CD4-positive, alpha-beta T cell (primary cell): ENCODE data around the gene FNDC3B. TPM values are rescaled to one million over a fixed set of nuclear protein-coding genes. Genes with fewer than 3 reads are reported as not detected.

ENCODE experiments used
- ATAC-seq: fragments of 200-7000 bp; cut with Tn5 transposase; one replicate; pipeline ENCODE4 v1.10.0; 2022; ENCODE audit warnings: mild to moderate bottlenecking; ENCODE audit not compliant: poor library complexity
- CTCF ChIA-PET: fragments of 350-600 bp; sonication (Branson Sonifier 250); formaldehyde crosslinking; loops from one replicate; lab custom pipeline; 2021; ENCODE audit warnings: antibody characterized with exemption, inconsistent platforms; lab: Charles Lee
- POLR2A ChIA-PET: fragments of 350-600 bp; sonication (Branson Sonifier 250); formaldehyde crosslinking; loops from one replicate; lab custom pipeline; 2021; ENCODE audit warnings: antibody characterized with exemption, inconsistent platforms; lab: Charles Lee
- DNase-seq, 14 experiments: peaks; one replicate each; pipeline ENCODE4 v3.0.0-alpha.2; 2013 to 2020; ENCODE audit warnings: mixed read lengths in 2 of 14
- H3K27ac ChIP-seq, 2 donors: one replicate each; pipeline versions ENCODE4 v1.5.1 to v1.7.0; 2013; ENCODE audit warnings: low read length in 2 of 2, low read depth in 1 of 2, mild to moderate bottlenecking in 1 of 2
- H3K27me3 ChIP-seq, 2 experiments: 1 replicate in 1 of 2; 2 replicates in 1 of 2; pipeline versions ENCODE4 v1.6.1 to v1.7.0; 2013; ENCODE audit warnings: low read length in 2 of 2, control low read depth in 1 of 2, mild to moderate bottlenecking in 1 of 2, moderate library complexity in 1 of 2; ENCODE audit not compliant: insufficient read depth in 2 of 2, control insufficient read depth in 1 of 2
- H3K36me3 ChIP-seq: one replicate; pipeline ENCODE4 v1.6.1; 2013; ENCODE audit warnings: low read length, control low read depth; ENCODE audit not compliant: insufficient read depth
- H3K4me1 ChIP-seq: one replicate; pipeline ENCODE4 v1.6.1; 2013; ENCODE audit warnings: low read length, control low read depth; ENCODE audit not compliant: insufficient read depth
- H3K4me3 ChIP-seq: one replicate; pipeline ENCODE4 v1.5.1; 2013; ENCODE audit warnings: mild to moderate bottlenecking, low read length, moderate library complexity
- H3K9me3 ChIP-seq, 2 experiments: 1 replicate in 1 of 2; 2 replicates in 1 of 2; pipeline versions ENCODE4 v1.6.1 to v1.7.0; 2013; ENCODE audit warnings: low read length in 2 of 2, mild to moderate bottlenecking in 2 of 2, control low read depth in 1 of 2, moderate library complexity in 1 of 2; ENCODE audit not compliant: control insufficient read depth in 1 of 2, insufficient read depth in 1 of 2
- H3K27ac Mint-ChIP-seq: one replicate; pipeline ENCODE4 v1.8.0; 2020; ENCODE audit warnings: mixed read lengths
- H3K27me3 Mint-ChIP-seq: one replicate; pipeline ENCODE4 v1.8.0; 2021; ENCODE audit warnings: mixed read lengths
- H3K36me3 Mint-ChIP-seq: one replicate; pipeline ENCODE4 v1.8.0; 2021; ENCODE audit warnings: low read depth, mixed read lengths
- H3K4me1 Mint-ChIP-seq: one replicate; pipeline ENCODE4 v1.8.0; 2021; ENCODE audit warnings: low read depth, mixed read lengths
- H3K4me3 Mint-ChIP-seq: one replicate; pipeline ENCODE4 v1.8.0; 2020; ENCODE audit warnings: mild to moderate bottlenecking, mixed read lengths
- H3K9me3 Mint-ChIP-seq: one replicate; pipeline ENCODE4 v1.8.0; 2020; ENCODE audit warnings: mixed read lengths
- intact Hi-C, 2 experiments: fragments of 100-400 bp; cut with DNase I in 1 of 2; cut with micrococcal nuclease in 1 of 2; formaldehyde crosslinking; loops; one replicate each; pipeline versions ENCODE4 v1.15.1 to v1.9.0; 2023 to 2025; cut with DNase I, micrococcal nuclease
- total RNA-seq, 174 experiments: library from RNA in 2 of 174; stranded (reverse) in 2 of 174; gene quantifications; one replicate each; pipeline ENCODE4 v1.2.3 and lab custom pipeline; 2021 to 2026
- TF ChIP-seq, protein P1 (sequence below): fragments of 200-600 bp; IDR thresholded peaks from one replicate; pipeline ENCODE4 v1.8.0; 2022; ENCODE audit warnings: antibody characterized with exemption, mild to moderate bottlenecking

FNDC3B gene
- total RNA-seq, 2 experiments from 2014 or later: 26.1 to 28.7 TPM

DNA sequence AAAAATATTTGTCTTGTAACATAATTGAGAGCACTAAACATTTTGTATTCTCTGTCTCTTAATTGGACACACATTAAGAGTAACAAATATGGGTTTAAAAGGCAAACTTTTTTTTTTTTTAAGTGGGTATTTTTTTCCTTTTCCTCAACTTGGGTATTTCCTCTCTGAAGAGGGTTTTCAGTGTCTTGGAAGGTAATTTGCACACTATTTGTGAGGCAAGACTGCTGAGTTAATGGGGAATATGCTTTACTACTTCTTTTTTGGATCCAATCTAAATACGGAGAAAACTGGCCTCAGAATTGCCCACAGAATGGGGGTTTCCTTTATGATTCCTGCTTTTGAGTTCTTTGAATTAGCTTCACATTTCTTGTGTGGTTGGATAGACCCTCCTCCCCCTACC is 105.2 kb downstream of the FNDC3B start:
- Mint-ChIP-seq H3K36me3 (no peaks in the 10 kb centered on the region), H3K4me3 (no peak overlapping the region), H3K27ac (no peak overlapping the region), H3K9me3 (no peaks in the 10 kb centered on the region), H3K4me1 (peaks cover 40% of the 10 kb centered on the region), H3K27me3 (no peaks in the 10 kb centered on the region)
- CTCF ChIA-PET: interaction anchor here (1.1 kb wide), 1 partner anchor 10 kb away, joined by 4 read pairs; no protein-coding TSS in a partner anchor
- H3K27ac ChIP-seq: no peak overlapping the region
- H3K4me1 ChIP-seq: peaks cover 5% of the 10 kb centered on the region
- H3K4me3 ChIP-seq: no peak overlapping the region
- no peaks in the 10 kb centered on the region for H3K27me3 ChIP-seq
- no peak for ATAC-seq
- no peaks in the 10 kb centered on the region for H3K36me3 ChIP-seq
- H3K9me3 ChIP-seq: no peaks in the 10 kb centered on the region
- intact Hi-C loops: no loop called here
- POLR2A ChIA-PET: no interaction called here
- no peak for DNase-seq
- TF ChIP-seq, protein P1, sequence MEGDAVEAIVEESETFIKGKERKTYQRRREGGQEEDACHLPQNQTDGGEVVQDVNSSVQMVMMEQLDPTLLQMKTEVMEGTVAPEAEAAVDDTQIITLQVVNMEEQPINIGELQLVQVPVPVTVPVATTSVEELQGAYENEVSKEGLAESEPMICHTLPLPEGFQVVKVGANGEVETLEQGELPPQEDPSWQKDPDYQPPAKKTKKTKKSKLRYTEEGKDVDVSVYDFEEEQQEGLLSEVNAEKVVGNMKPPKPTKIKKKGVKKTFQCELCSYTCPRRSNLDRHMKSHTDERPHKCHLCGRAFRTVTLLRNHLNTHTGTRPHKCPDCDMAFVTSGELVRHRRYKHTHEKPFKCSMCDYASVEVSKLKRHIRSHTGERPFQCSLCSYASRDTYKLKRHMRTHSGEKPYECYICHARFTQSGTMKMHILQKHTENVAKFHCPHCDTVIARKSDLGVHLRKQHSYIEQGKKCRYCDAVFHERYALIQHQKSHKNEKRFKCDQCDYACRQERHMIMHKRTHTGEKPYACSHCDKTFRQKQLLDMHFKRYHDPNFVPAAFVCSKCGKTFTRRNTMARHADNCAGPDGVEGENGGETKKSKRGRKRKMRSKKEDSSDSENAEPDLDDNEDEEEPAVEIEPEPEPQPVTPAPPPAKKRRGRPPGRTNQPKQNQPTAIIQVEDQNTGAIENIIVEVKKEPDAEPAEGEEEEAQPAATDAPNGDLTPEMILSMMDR: no peak

DNA sequence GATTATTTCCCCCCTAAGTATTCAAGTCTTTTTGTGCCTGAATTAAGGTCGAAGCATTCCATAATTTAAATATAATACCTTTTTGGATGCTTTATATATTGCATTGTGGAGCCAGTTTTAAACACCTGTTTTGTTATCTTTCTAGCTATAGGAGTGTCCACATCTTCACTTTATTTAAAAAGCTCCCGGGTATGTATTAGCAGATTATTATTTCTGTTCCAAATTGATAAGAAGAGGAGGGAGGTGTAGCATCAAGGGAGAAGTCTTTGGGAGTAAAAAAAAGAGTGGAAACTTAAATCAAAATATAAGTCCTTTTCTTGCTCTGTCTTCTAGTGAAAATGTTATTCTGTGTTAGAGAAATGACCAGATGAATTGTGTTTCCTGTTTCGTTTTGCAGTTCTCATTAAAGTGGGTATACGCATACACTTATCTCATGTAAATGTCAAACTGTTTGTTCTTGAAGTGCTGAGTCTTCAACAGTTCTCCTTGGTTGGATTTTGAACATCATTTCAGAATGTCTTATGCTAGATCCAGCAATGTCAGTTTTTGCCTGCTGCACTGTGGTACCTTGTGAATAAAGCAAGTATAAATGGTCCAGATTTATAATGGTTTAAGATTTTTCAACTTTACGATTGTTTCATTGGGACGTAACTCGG is 105.8 kb downstream of the FNDC3B start:
- H3K9me3 Mint-ChIP-seq: no peaks in the 10 kb centered on the region
- peaks cover 36% of the 10 kb centered on the region for H3K4me1 Mint-ChIP-seq
- no peak overlapping the region for H3K27ac Mint-ChIP-seq

DNA sequence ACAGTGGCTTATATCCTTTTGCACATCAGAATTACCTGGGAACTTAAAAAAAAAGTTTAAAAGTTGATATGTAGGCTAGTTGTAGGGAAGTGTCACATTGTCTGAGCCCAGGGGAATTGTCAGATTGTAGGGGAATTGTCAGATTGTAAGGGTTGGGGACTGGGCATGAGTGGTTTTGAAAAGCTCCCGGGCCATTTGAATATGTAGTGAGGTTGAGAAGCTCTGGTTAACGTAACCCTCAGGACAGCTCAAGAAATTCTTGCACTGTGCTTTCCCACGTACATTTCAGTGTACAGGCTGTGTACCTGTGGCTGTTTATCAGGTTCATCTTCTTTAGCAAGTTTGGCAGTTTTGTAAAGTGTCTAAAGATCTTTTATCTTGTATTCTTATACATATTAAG is 107.0 kb downstream of the FNDC3B start:
- DNase-seq (no peak), ATAC-seq (no peak)
- intact Hi-C loops: no loop called here
- Mint-ChIP-seq H3K27me3 (no peaks in the 10 kb centered on the region), H3K9me3 (no peaks in the 10 kb centered on the region), H3K4me3 (no peak overlapping the region), H3K27ac (no peak overlapping the region), H3K4me1 (peaks cover 28% of the 10 kb centered on the region), H3K36me3 (no peaks in the 10 kb centered on the region)
- Histone ChIP-seq H3K4me1 (peaks cover 5% of the 10 kb centered on the region), H3K9me3 (no peaks in the 10 kb centered on the region), H3K36me3 (no peaks in the 10 kb centered on the region), H3K27me3 (no peaks in the 10 kb centered on the region), H3K27ac (no peak overlapping the region), H3K4me3 (no peak overlapping the region)
- TF ChIP-seq, protein P1: no peak
- ChIA-PET POLR2A (interaction anchor here (0.6 kb wide), 1 partner anchor 12 kb away, joined by 3 read pairs; no protein-coding TSS in a partner anchor), CTCF (no interaction called here)

More for the DNA sequence above, 105.8 kb downstream of the FNDC3B start:
- Histone ChIP-seq H3K4me1 (peaks cover 5% of the 10 kb centered on the region), H3K27me3 (no peaks in the 10 kb centered on the region), H3K9me3 (no peaks in the 10 kb centered on the region), H3K27ac (no peak overlapping the region), H3K4me3 (no peak overlapping the region), H3K36me3 (no peaks in the 10 kb centered on the region)
- intact Hi-C loops: no loop called here
- Mint-ChIP-seq H3K36me3 (no peaks in the 10 kb centered on the region), H3K4me3 (no peak overlapping the region), H3K27me3 (no peaks in the 10 kb centered on the region)
- TF ChIP-seq, protein P1: no peak
- POLR2A ChIA-PET: no interaction called here
- CTCF ChIA-PET: interaction anchor here (1.1 kb wide), 1 partner anchor 11 kb away, joined by 4 read pairs; no protein-coding TSS in a partner anchor
- peak in 1 of 14 experiments; percentile 13 for DNase-seq
- ATAC-seq: no peak
